ENCODE measurements around the gene ATXN1.

- TF ChIP-seq POU6F1 (CRISPR knock-in tag; IDR thresholded peaks at IDR 0.05; ENCODE audit: borderline replicate concordance, low read depth) (no peak), PATZ1 (CRISPR knock-in tag; IDR thresholded peaks at IDR 0.05; ENCODE audit: borderline replicate concordance) (no peak), ESRRG (CRISPR knock-in tag; IDR thresholded peaks at IDR 0.05) (no peak), BACH2 (CRISPR knock-in tag; IDR thresholded peaks at IDR 0.05; ENCODE audit: borderline replicate concordance) (no peak)
Measured at GRCh38 chr6:16367571-16367970, 393.7 kb downstream of the ATXN1 start.
